Inflammatory macrophage treated with lipopolysaccharide for 4 hours (primary cell): Measurements from ENCODE around the gene GNAZ.

Source experiments
- DNase-seq: peaks from one replicate; pipeline ENCODE4 v3.0.0-alpha.2; 2020

The GNAZ gene

GRCh38 chr22:23161029-23161428 is 90.7 kb downstream of the GNAZ start:
- DNase-seq: no peak

DNA sequence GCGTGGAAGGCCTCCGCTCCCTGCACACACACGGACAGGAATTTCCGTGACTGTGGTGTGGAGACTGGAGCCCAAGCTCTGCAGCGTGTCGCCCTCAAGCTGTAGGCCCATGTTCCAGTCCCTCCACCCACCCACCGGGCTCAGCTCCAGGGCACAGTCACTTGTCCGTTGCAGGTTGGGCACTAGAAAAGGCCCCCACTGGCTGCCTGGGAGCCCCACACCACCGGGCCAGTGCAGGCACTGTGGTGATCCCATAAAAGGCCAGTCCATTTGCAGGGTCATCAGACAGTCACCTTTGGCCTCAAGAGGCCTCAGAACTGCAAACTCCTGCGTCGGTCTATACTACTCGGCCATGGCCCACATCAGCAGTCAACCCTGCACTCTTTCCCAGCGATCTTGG is 91.3 kb downstream of the GNAZ start:
- DNase-seq: no peak

DNA sequence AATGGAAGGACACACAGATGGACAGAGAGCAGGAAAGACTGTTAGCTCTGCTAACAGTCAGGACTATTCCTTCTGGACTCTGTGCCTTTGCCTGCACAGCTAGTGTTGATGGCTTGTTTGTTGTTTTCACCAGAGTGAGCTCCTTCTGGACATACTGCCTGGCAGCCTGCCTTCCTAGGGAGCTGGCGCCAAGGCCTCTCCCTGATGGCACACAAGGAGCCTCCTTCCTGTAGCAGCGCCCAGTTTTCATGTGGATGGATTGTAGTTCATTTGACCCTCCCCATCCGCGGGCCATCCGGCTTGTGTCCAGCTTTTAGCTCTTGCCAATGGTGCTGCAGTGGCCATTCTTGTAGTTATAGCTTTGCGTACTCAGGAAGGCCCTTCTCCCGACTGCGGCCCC is 93.3 kb downstream of the GNAZ start:
- no peak for DNase-seq

DNA sequence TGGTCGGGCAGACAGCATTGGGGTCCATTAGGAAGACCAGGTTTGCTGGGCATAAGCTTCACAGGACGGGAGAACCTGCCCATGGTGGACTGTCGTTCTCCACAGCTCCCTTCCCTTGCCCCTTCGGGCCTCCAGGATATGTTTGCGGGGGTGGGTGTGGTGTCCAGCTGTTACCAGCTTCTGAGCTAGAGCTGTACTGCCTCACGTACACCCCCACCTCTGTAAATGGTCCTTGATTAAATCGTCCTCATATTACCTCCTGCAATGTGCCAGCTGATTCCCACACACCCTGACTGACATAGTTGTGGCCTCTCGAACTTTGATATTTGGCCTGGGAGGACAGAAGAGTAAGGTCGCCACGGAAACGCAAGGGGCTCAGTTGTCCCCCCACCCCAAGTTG is 93.8 kb downstream of the GNAZ start:
- DNase-seq: no peak

DNA sequence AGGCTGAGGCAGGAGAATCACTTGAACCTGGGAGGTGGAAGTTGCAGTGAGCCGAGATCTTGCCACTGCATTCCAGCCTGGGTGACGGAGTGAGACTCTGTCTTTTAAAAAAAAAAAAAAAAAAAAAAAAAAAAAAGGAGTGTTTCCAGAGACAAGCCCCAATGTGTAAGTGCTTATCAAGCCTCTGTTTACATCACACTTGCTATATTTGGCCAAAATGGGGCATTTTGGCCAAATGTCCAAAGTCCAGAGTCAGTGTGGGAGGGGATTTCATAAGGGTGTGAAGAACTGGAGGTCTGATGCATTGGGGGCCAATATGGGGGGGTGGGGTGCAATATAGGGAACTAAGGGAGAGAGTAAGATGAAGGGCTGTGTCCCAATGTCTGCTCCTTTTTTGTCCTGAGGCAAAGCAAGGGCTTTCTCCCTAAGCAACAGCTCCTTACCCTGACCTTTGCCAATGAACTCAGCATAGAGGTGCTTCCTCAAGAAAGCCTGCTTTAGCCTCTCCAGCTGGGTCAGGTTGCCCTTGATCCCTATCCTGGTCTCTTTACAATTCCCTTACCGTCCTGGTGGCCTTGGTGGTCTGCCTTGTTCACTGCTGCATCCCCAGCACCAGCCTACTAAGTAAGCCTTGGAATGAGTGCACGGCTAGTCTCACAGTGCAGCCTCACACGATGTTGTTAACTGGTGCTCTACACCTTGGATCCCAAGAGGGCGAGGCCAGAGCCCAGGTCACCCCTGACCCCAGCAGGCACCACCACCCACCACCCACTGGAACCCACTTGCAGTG is 95.9 kb downstream of the GNAZ start:
- no peak for DNase-seq

DNA sequence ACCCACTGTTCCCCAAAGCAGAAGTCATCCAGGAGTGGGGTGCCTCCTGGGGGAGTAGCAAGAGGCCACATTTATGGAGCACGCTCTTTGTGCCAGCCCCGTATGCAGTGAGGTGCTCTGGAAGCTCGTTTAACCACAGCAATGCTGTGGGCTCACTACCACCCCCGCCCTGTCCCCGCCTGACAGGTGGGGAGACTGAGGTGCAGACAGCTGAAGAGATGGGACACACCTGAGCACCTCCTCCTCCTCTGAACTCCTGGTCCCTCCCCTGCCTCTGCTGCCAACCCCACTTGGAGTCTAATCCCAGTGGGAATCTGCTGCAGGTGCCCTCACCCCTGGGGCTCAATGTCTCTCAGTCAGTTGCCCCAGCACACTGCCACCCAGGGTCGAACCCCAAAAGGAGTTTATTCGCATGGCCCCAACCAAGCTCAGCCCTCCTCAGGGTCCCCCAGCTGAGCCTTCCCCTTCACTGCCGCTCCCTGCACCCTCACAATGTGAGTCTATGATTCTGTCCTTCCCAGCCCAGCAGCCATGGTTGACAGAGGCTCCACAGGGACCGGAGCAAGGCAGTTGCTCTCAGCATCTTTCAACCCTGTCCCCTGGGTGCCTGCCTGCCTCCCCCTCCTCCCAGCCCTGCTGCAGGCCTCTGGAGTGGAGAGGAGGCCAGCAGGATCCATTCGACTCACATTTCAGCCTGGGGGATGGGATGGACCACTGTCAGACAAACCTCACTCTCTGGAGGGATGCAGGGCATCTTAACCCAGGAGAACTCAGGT is 96.7 kb downstream of the GNAZ start:
- DNase-seq: no peak

DNA sequence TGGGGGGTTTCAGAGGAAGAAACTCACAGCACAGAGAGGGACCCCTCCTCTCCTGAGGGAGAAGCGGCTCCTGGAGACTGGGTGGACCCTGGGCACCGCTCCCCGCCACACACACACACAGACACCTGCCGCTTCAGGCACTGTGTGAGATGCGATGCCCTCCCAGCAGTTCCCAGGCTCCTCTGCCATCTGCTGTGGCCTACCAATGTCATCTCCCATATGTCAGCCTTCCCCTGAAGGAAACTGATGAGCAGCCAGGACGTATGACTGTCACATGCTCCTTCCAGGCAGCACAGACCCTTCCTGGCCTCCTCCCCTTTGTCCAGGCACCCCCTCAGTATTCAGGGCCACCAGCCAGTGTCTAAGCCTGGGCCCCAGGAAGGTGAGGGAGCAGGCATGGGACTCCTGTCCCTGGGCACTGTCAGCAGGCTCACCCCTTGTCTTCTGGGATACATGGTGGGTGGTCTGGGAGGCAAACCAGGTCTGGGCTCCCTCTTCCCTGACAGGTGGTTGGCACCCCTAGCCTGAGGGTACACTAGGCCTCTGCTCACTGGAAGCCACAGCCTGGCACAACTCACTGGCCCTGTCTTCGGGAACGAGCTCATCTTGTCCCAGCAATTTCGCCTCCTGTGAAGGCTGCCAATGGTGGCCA is 98.2 kb downstream of the GNAZ start:
- DNase-seq: no peak

DNA sequence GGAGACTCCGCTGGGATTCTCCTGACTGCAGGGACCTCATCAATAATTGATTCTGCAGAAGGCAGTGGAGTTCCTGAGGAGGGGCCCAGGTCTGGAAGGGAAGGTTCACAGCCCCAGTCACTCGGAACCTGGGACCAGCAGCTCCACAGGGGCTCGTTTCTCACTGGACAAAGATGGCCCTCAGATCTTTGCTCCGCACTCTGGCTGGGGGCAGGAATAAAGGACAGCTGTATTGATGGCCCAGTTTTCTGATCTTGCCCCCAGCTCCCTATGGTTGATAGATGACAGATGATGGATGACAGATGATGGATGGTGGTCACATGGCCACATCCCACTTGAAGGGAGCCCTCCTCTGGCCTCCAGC is 98.7 kb downstream of the GNAZ start:
- no peak for DNase-seq
